HepG2 (cell line): Measurements from ENCODE around the gene FAM83F. TPM values are rescaled to one million over a fixed set of nuclear protein-coding genes. Genes with fewer than 3 reads are reported as not detected.

Source experiments
- AGO1 ChIP-seq: fragments of 200-400 bp; formaldehyde crosslinking; IDR thresholded peaks from 2 replicates; pipeline ENCODE4 v1.6.1; 2017; ENCODE audit warnings: mild to moderate bottlenecking, low read depth, low read length, moderate library complexity; ENCODE audit not compliant: poor library complexity, severe bottlenecking
- ATF3 ChIP-seq: sonication (generic); formaldehyde crosslinking; IDR thresholded peaks from 2 replicates; pipeline ENCODE4 v1.4.0; 2020; ENCODE audit warnings: missing genetic modification reagents
- CBX1 ChIP-seq: IDR thresholded peaks from one replicate; pipeline ENCODE4 v1.6.1; 2016; ENCODE audit warnings: antibody characterized with exemption, low read depth
- ETV5 ChIP-seq: IDR thresholded peaks from 2 replicates; pipeline ENCODE4 v1.6.1; 2018; ENCODE audit warnings: missing biosample characterization, missing genetic modification reagents, inconsistent platforms, borderline replicate concordance
- LCORL ChIP-seq, 2 experiments: fragments of 450-650 bp in 1 of 2; sonication (generic) in 1 of 2; formaldehyde crosslinking in 1 of 2; IDR thresholded peaks; 2 replicates each; pipeline versions ENCODE4 v1.5.0 to v1.6.1; 2017 to 2020; ENCODE audit warnings: antibody characterized with exemption in 1 of 2, missing genetic modification reagents in 1 of 2
- MIER3 ChIP-seq: IDR thresholded peaks from 2 replicates; pipeline ENCODE4 v1.6.1; 2016; ENCODE audit warnings: missing compliant biosample characterization, borderline replicate concordance
- MTA1 ChIP-seq: sonication (generic); formaldehyde crosslinking; IDR thresholded peaks from 2 replicates; pipeline ENCODE4 v1.4.0; 2020; ENCODE audit warnings: missing genetic modification reagents, mild to moderate bottlenecking, borderline replicate concordance
- MTF1 ChIP-seq: sonication (generic); formaldehyde crosslinking; IDR thresholded peaks from 2 replicates; pipeline ENCODE4 v1.5.0; 2020; ENCODE audit warnings: missing genetic modification reagents
- MYPOP ChIP-seq: sonication (generic); formaldehyde crosslinking; IDR thresholded peaks from 2 replicates; pipeline ENCODE4 v1.8.1; 2023; ENCODE audit warnings: mild to moderate bottlenecking, moderate library complexity, missing genetic modification reagents
- NKX3-1 ChIP-seq: sonication (generic); formaldehyde crosslinking; IDR thresholded peaks from 2 replicates; pipeline ENCODE4 v1.5.0; 2020; ENCODE audit warnings: missing genetic modification reagents
- PAWR ChIP-seq: sonication (generic); formaldehyde crosslinking; IDR thresholded peaks from 2 replicates; pipeline ENCODE4 v1.4.0; 2020; ENCODE audit warnings: missing genetic modification reagents, mild to moderate bottlenecking, borderline replicate concordance
- SMARCE1 ChIP-seq: fragments of 450-650 bp; IDR thresholded peaks from 2 replicates; pipeline ENCODE4 v1.6.1; 2017; ENCODE audit warnings: borderline replicate concordance
- ZBTB8A ChIP-seq: sonication (generic); formaldehyde crosslinking; IDR thresholded peaks from 2 replicates; pipeline ENCODE4 v1.4.0; 2020; ENCODE audit warnings: mild to moderate bottlenecking, low read depth, missing genetic modification reagents, borderline replicate concordance
- ZNF318 ChIP-seq: sonication (generic); formaldehyde crosslinking; IDR thresholded peaks from 2 replicates; pipeline ENCODE4 v1.4.0; 2020; ENCODE audit warnings: mild to moderate bottlenecking, missing genetic modification reagents
- ZNF44 ChIP-seq: sonication (generic); formaldehyde crosslinking; IDR thresholded peaks from 2 replicates; pipeline ENCODE4 v1.5.1; 2020; ENCODE audit warnings: mild to moderate bottlenecking, missing genetic modification reagents
- ZNF589 ChIP-seq: sonication (generic); formaldehyde crosslinking; conservative IDR thresholded peaks from 2 replicates; pipeline ENCODE4 v1.8.0; 2022; ENCODE audit warnings: mild to moderate bottlenecking, moderate library complexity, missing genetic modification reagents
- polyA plus RNA-seq, 8 experiments: library from polyadenylated mRNA; depleted of rRNA in 3 of 8; stranded (reverse) in 7 of 8; unstranded in 1 of 8; fragments of >200 nt; fragmentation: Illumina TruSeq in 4 of 8; extraction: Trizol in 4 of 8; gene quantifications; 2 replicates each; pipeline versions ENCODE4 v1.2.1 to v1.2.3, GENCODE V29; 2011 to 2016; ENCODE audit warnings: low read depth in 4 of 8, missing spikeins in 1 of 8, mixed read lengths in 1 of 8; ENCODE audit not compliant: insufficient read depth in 1 of 8
- total RNA-seq, 5 experiments: library from RNA; depleted of rRNA; stranded (reverse); fragments of >200 nt; fragmentation: Illumina TruSeq; extraction: Trizol; gene quantifications; 2 replicates each; pipeline ENCODE4 v1.2.3, GENCODE V29; 2016; ENCODE audit warnings: low read depth in 1 of 5

FAM83F gene
- total and polyA plus RNA-seq, 2 of the 13 experiments (the other 11 are each of a cell fraction or from before 2014, with no cell fraction given) = not detected

- TF ChIP-seq ZNF44 (CRISPR knock-in tag) = no peak
- TF ChIP-seq ATF3 (CRISPR knock-in tag) = no peak
- no peak for TF ChIP-seq MTF1 (CRISPR knock-in tag)
- peak; percentile 9; the same call in 1 of the 2 replicates for TF ChIP-seq ETV5 (CRISPR knock-in tag)
- 0 out of 2 replicates have a peak, but pooled peaks have one; percentile 28 for TF ChIP-seq LCORL (IDR thresholded peaks at IDR 0.05)
- peak; percentile 8; the same call in 1 of the 2 replicates for TF ChIP-seq LCORL (CRISPR knock-in tag; IDR thresholded peaks at IDR 0.05)
- TF ChIP-seq MIER3 = peak; percentile 57; the same call in 1 of the 2 replicates
- no peak for TF ChIP-seq NKX3-1 (CRISPR knock-in tag)
- TF ChIP-seq MYPOP (CRISPR knock-in tag) = no peak
- TF ChIP-seq ZNF318 (CRISPR knock-in tag) = no peak
- TF ChIP-seq ZNF589 (CRISPR knock-in tag) = no peak
- TF ChIP-seq PAWR = no peak
- no peak for TF ChIP-seq AGO1
- TF ChIP-seq CBX1 = peak; percentile 56
- no peak for TF ChIP-seq ZBTB8A (CRISPR knock-in tag)
- TF ChIP-seq MTA1 (CRISPR knock-in tag) = no peak
- TF ChIP-seq SMARCE1 = no peak
Measured at GRCh38 chr22:40044102-40044869, 49.5 kb downstream of the FAM83F start (continued).
